Adipocyte (in vitro differentiated cells): ENCODE data around the gene TLNRD1.

Experiments
- DNase-seq: peaks from one replicate; pipeline ENCODE4 v3.0.0-alpha.2; 2015; ENCODE audit warnings: low read depth
- H3K27me3 ChIP-seq: replicated peaks from 2 replicates; pipeline ENCODE4 v1.7.0; 2013; ENCODE audit warnings: mild to moderate bottlenecking, low read length, moderate library complexity; ENCODE audit not compliant: control insufficient read depth, insufficient read depth
- H3K36me3 ChIP-seq: 2 replicates; pipeline ENCODE4 v1.7.0; 2013; ENCODE audit warnings: low read length, mild to moderate bottlenecking, moderate library complexity; ENCODE audit not compliant: control insufficient read depth, insufficient read depth, severe bottlenecking
- H3K4me1 ChIP-seq: 2 replicates; pipeline ENCODE4 v1.7.0; 2013; ENCODE audit warnings: mild to moderate bottlenecking, low read length, moderate library complexity; ENCODE audit not compliant: control insufficient read depth, insufficient read depth
- H3K4me3 ChIP-seq: 2 replicates; pipeline ENCODE4 v1.7.0; 2013; ENCODE audit warnings: mild to moderate bottlenecking, low read length, moderate library complexity
- H3K9ac ChIP-seq: 2 replicates; pipeline ENCODE4 v1.7.0; 2013; ENCODE audit warnings: mild to moderate bottlenecking, low read length, moderate library complexity
- H3K9me3 ChIP-seq: 2 replicates; pipeline ENCODE4 v1.7.0; 2013; ENCODE audit warnings: mild to moderate bottlenecking, low read length, moderate library complexity; ENCODE audit not compliant: control insufficient read depth

TLNRD1 gene

DNA sequence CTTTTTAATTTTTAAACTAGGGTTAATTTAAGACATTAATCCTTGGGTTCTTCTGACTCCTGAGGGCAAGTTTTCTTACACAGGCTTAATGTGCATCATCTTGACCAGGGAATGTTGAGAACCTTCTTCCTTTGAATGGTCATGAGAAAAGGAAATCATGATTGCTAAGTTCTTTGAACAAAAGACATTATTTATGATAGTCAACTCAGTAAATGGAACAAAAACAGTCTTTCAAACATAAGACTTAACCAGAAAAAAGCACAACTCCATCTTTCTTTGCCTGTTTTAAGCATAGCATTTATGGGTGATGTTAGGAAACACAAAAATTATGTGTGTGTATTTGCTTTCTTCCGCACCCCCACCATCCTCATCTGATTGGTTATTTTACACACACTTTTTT is 5.4 kb downstream of the TLNRD1 start:
- H3K4me3 ChIP-seq: peak overlapping the region; percentile 35
- H3K36me3 ChIP-seq: peaks cover 5% of the 10 kb centered on the region
- no peaks in the 10 kb centered on the region for H3K27me3 ChIP-seq
- H3K9ac ChIP-seq: peak overlapping the region; percentile 10
- no peak for DNase-seq
- peaks cover 43% of the 10 kb centered on the region for H3K4me1 ChIP-seq
- H3K9me3 ChIP-seq: no peaks in the 10 kb centered on the region

DNA sequence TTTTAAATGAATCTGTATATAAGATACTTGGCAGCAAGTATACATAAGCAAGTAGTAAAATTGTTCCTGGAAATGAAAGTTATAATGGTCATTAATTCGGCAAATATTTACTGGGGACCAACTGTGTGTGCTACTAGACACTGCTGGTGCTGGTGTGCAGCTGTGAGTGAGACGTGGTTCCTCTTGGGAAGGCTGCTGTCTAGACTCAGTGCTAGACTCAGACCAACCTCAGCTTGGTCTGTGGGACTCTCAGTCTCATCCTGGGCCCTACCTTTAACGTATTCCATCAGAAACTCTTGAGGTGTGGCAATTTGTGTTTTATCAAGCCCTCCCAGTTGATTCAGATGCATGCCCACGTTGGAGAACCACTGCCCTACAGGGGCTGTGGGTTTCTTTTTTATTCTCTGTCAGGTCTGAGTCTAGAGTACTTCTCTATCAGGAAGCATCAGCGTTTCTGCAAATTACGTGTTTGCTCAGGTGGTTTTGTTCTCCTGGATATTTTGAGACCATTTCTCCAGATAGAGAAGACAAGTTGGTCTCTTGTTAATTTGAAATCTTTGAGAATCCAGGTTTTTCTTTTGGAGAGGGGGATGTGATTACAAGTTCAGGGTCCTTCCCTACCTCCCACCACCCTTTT is 6.8 kb downstream of the TLNRD1 start:
- no peak overlapping the region for H3K9ac ChIP-seq

GRCh38 chr15:81008312-81008711 is 7.6 kb downstream of the TLNRD1 start:
- no peaks in the 10 kb centered on the region for H3K27me3 ChIP-seq

More for the DNA sequence above, 6.8 kb downstream of the TLNRD1 start:
- Histone ChIP-seq H3K27me3 (no peaks in the 10 kb centered on the region), H3K36me3 (peaks cover 5% of the 10 kb centered on the region), H3K9me3 (no peaks in the 10 kb centered on the region), H3K4me1 (peaks cover 54% of the 10 kb centered on the region), H3K4me3 (no peak overlapping the region)
- no peak for DNase-seq

GRCh38 chr15:81010086-81010485 is 9.4 kb downstream of the TLNRD1 start:
- Histone ChIP-seq H3K9ac (no peak overlapping the region), H3K27me3 (no peaks in the 10 kb centered on the region), H3K36me3 (no peaks in the 10 kb centered on the region), H3K9me3 (no peaks in the 10 kb centered on the region), H3K4me1 (peaks cover 47% of the 10 kb centered on the region), H3K4me3 (no peak overlapping the region)
- no peak for DNase-seq

More at GRCh38 chr15:81008312-81008711, 7.6 kb downstream of the TLNRD1 start:
- Histone ChIP-seq H3K4me3 (no peak overlapping the region), H3K9ac (no peak overlapping the region), H3K9me3 (no peaks in the 10 kb centered on the region), H3K4me1 (peaks cover 48% of the 10 kb centered on the region), H3K36me3 (no peaks in the 10 kb centered on the region)
- no peak for DNase-seq

DNA sequence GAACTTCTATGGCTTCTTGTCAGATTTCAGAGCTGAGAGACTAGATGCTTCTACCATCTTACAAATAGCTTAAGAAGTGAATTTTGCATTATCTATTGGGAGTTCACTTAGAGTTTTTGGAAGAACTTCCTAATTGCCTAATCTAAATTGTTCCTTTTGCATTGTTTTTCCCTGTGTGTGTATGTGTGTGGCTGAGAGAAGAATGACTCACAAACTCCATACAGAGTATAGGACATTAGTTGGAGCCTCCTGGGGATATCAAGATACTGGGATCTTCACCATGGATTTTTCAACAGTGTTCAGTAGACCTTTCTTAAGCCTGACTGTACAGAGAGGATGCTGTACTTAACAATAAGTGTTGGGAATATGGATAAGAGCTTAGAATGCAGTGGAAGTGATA is 10.9 kb downstream of the TLNRD1 start:
- Histone ChIP-seq H3K27me3 (no peaks in the 10 kb centered on the region), H3K4me3 (no peak overlapping the region), H3K9ac (no peak overlapping the region), H3K9me3 (no peaks in the 10 kb centered on the region), H3K4me1 (peaks cover 48% of the 10 kb centered on the region), H3K36me3 (no peaks in the 10 kb centered on the region)
- DNase-seq: no peak

- H3K9ac ChIP-seq: no peak overlapping the region
- no peak overlapping the region for H3K4me3 ChIP-seq
- H3K9me3 ChIP-seq: no peaks in the 10 kb centered on the region
- H3K4me1 ChIP-seq: peaks cover 56% of the 10 kb centered on the region
- H3K36me3 ChIP-seq: no peaks in the 10 kb centered on the region
- no peak for DNase-seq
- H3K27me3 ChIP-seq: no peaks in the 10 kb centered on the region
Measured at GRCh38 chr15:81012588-81012987, 11.9 kb downstream of the TLNRD1 start.

- Histone ChIP-seq H3K9ac (no peak overlapping the region), H3K36me3 (no peaks in the 10 kb centered on the region), H3K4me1 (peaks cover 56% of the 10 kb centered on the region), H3K4me3 (no peak overlapping the region), H3K27me3 (no peaks in the 10 kb centered on the region), H3K9me3 (no peaks in the 10 kb centered on the region)
- DNase-seq: no peak
Measured at GRCh38 chr15:81013396-81013929, 12.7 kb downstream of the TLNRD1 start.

GRCh38 chr15:81014446-81015093 is 13.8 kb downstream of the TLNRD1 start:
- no peak overlapping the region for H3K9ac ChIP-seq
- no peak overlapping the region for H3K4me3 ChIP-seq
- no peaks in the 10 kb centered on the region for H3K9me3 ChIP-seq
- H3K27me3 ChIP-seq: no peaks in the 10 kb centered on the region
- peaks cover 56% of the 10 kb centered on the region for H3K4me1 ChIP-seq
- H3K36me3 ChIP-seq: no peaks in the 10 kb centered on the region
- no peak for DNase-seq

GRCh38 chr15:81015621-81016488 is 15.1 kb downstream of the TLNRD1 start:
- no peaks in the 10 kb centered on the region for H3K27me3 ChIP-seq
- peak overlapping the region; percentile 30 for H3K4me3 ChIP-seq
- H3K4me1 ChIP-seq: peaks cover 54% of the 10 kb centered on the region
- no peak for DNase-seq
- peak overlapping the region; percentile 50 for H3K9ac ChIP-seq
- H3K36me3 ChIP-seq: no peaks in the 10 kb centered on the region
- H3K9me3 ChIP-seq: no peaks in the 10 kb centered on the region

DNA sequence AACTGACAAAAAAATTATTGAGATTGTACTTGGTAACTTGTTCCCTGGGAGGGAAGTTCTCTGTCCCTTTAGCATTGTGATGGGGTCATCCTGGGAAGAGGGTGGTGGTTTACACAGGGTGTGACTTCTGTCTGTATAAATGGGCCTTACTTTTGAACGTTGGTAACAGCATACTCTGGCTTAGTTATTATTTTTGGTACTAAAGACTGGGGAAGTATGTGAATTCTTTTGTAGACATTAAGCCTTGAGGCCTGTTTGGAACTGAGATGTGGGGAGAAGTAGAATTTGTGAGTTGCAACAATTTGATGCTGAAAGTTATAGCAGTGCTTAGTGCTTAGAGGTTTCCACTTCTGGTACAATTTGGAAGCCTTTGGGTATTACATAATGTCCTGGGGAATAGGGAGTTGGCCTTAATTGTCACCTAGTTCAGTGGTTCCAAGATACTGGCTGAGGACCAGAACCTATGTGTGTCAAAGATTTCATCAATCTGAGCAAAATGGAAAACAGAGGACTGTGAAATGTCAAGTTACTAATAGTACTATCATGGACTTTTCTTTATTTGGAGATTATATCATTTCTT is 15.9 kb downstream of the TLNRD1 start:
- H3K4me3 ChIP-seq: no peak overlapping the region
- DNase-seq: no peak
- H3K9me3 ChIP-seq: no peaks in the 10 kb centered on the region
- peaks cover 48% of the 10 kb centered on the region for H3K4me1 ChIP-seq
- H3K9ac ChIP-seq: peak overlapping the region; percentile 50
- H3K27me3 ChIP-seq: no peaks in the 10 kb centered on the region
- H3K36me3 ChIP-seq: no peaks in the 10 kb centered on the region

- Histone ChIP-seq H3K27me3 (no peaks in the 10 kb centered on the region), H3K9me3 (no peaks in the 10 kb centered on the region), H3K4me1 (peaks cover 43% of the 10 kb centered on the region), H3K36me3 (no peaks in the 10 kb centered on the region), H3K9ac (no peak overlapping the region), H3K4me3 (no peak overlapping the region)
- DNase-seq: no peak
Measured at GRCh38 chr15:81018197-81018596, 17.5 kb downstream of the TLNRD1 start.
